Measurements from ENCODE around the gene CXCR5.

CXCR5 gene

GRCh38 chr11:118928870-118929500, 45.3 kb downstream of the CXCR5 start:
- peak; percentile 90 for DNase-seq (ENCODE audit: low spot score)

GRCh38 chr11:118929501-118930093, 45.9 kb downstream of the CXCR5 start:
- peak overlapping the region; percentile 96 to 100 for H3K27ac ChIP-seq
- TF ChIP-seq CTCF (IDR thresholded peaks at IDR 0.05): no peak
- DNase-seq (ENCODE audit: low spot score): peak; percentile 93
- peak overlapping the region; percentile 83 for H3K4me3 ChIP-seq

More at GRCh38 chr11:118928870-118929500, 45.3 kb downstream of the CXCR5 start:
- TF ChIP-seq CTCF (IDR thresholded peaks at IDR 0.05): no peak
- Histone ChIP-seq H3K27ac (peak overlapping the region; percentile 96 to 100), H3K4me3 (peak overlapping the region; percentile 83)

GRCh38 chr11:118930094-118930712, 46.5 kb downstream of the CXCR5 start:
- TF ChIP-seq CTCF (IDR thresholded peaks at IDR 0.05): peak; percentile 91
- Histone ChIP-seq H3K27ac (peak overlapping the region; percentile 96 to 100), H3K4me3 (peak overlapping the region; percentile 83)
- DNase-seq (ENCODE audit: low spot score): peak; percentile 88

- no peak overlapping the region for H3K27ac ChIP-seq
- TF ChIP-seq CTCF (IDR thresholded peaks at IDR 0.05): no peak
- no peak for DNase-seq (ENCODE audit: low spot score)
- H3K4me3 ChIP-seq: no peak overlapping the region
Measured at GRCh38 chr11:118931571-118931970, 47.9 kb downstream of the CXCR5 start.

GRCh38 chr11:118933486-118933885, 49.8 kb downstream of the CXCR5 start:
- no peak for TF ChIP-seq CTCF (IDR thresholded peaks at IDR 0.05)
- Histone ChIP-seq H3K27ac (peak overlapping the region; percentile 73 to 74), H3K4me3 (no peak overlapping the region)
- DNase-seq (ENCODE audit: low spot score): no peak

GRCh38 chr11:118935376-118935775, 51.7 kb downstream of the CXCR5 start:
- no peak for TF ChIP-seq CTCF (IDR thresholded peaks at IDR 0.05)
- Histone ChIP-seq H3K4me3 (no peak overlapping the region), H3K27ac (no peak overlapping the region)
- no peak for DNase-seq (ENCODE audit: low spot score)
